Measurements from ENCODE around the gene MPV17.

The MPV17 gene

GRCh38 chr2:27264753-27265535 lies 58.0 kb downstream of the MPV17 start:
- no peak overlapping the region for H3K27ac ChIP-seq (ENCODE audit: low read depth, low read length)
- peaks cover 35% of the 10 kb centered on the region for H3K27me3 ChIP-seq (ENCODE audit: control insufficient read depth, insufficient read depth, low read length)
- no peak overlapping the region for H3K9ac ChIP-seq (ENCODE audit: low read length)
- H3K4me3 ChIP-seq (ENCODE audit: low read length), result peak overlapping the region; percentile 43
- H3K36me3 ChIP-seq (ENCODE audit: control insufficient read depth, insufficient read depth, low read length), result no peaks in the 10 kb centered on the region
- H3K4me1 ChIP-seq (ENCODE audit: control insufficient read depth, insufficient read depth, low read length), result no peaks in the 10 kb centered on the region

DNA sequence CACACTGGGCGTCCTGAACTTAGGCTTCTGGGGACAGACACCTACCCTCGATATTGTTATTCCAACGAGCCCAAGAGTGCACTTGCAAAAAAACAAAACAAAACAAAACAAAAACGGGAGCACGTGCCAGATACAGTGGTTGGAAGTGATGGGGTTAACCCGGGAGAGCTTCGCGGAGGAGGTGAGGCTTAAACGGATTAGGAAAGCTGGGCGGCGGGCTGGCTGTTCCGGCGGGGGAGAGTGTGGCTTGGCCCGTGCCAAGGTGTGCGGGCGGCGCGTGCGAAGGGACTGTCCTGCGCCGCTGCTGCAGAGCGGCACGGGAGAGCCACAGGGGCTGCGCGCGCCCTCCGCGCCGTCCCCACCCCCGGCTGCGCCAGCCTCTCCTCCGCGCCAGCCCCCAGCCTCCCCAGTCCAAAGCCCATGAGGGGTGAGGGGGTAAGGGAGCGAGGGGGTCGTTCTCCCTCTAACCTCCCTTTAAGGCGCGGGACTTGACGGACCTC lies 58.6 kb downstream of the MPV17 start:
- Histone ChIP-seq H3K9ac (ENCODE audit: low read length) (no peak overlapping the region), H3K4me1 (ENCODE audit: control insufficient read depth, insufficient read depth, low read length) (no peaks in the 10 kb centered on the region), H3K4me3 (ENCODE audit: low read length) (peak overlapping the region; percentile 43), H3K36me3 (ENCODE audit: control insufficient read depth, insufficient read depth, low read length) (no peaks in the 10 kb centered on the region), H3K27me3 (ENCODE audit: control insufficient read depth, insufficient read depth, low read length) (peaks cover 38% of the 10 kb centered on the region), H3K27ac (ENCODE audit: low read depth, low read length) (no peak overlapping the region)

GRCh38 chr2:27263287-27264252 lies 59.3 kb downstream of the MPV17 start:
- H3K27ac ChIP-seq (ENCODE audit: low read depth, low read length), result no peak overlapping the region
- H3K27me3 ChIP-seq (ENCODE audit: control insufficient read depth, insufficient read depth, low read length), result peaks cover 40% of the 10 kb centered on the region
- no peaks in the 10 kb centered on the region for H3K4me1 ChIP-seq (ENCODE audit: control insufficient read depth, insufficient read depth, low read length)
- H3K4me3 ChIP-seq (ENCODE audit: low read length), result peak overlapping the region; percentile 54
- H3K9ac ChIP-seq (ENCODE audit: low read length), result no peak overlapping the region
- no peaks in the 10 kb centered on the region for H3K36me3 ChIP-seq (ENCODE audit: control insufficient read depth, insufficient read depth, low read length)

DNA sequence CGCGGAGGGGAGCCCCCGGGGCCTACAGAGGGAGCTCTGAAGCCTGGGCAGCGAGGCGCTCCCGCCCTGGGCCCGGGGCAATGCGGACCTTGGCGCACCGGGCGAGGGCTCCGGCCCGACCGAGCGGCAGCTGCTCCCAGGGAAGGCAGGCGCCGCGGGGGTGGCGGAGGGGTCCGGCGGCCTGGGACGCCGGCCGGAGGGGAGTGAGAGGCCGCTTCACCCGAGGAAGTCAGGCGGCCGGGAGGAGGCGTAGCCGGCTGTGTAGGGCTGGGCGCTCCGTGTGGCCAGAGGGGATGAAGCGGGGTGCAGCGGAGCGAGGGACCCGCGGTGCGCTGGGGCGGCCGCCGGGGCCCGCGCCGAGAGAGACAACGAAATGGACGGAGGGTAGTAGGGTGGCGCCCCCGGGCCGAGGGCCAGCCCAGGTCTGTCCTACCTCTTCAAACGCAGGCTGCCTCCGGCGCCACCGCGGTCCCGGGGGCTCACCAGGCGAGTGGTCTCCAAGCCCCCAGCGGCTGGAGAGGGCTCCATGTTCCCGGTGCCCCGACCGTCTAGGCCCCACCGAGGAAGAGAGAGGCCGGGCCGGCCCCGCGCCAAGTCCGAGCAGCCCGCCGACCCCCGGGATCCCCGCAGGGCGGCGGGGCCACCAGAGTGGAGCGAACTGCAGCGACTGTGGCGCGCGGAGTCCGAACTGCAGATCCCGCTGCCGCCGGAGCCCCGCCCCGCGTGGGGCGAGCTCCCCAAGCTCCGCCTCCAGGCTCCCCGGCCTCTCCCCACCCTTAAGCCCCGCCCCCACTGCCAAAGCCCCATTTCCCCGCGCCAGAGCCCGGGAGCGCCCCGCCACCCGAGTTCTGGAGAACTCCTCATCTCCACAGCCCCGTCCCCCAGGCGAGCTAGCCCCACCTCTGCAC lies 60.3 kb downstream of the MPV17 start, which contains the start of gene SLC30A3:
SLC30A3 (minus strand) TSS at position 669 of the 908 bp plus-strand sequence; CDS start at position 528, 141 bp downstream.
- H3K27me3 ChIP-seq (ENCODE audit: control insufficient read depth, insufficient read depth, low read length), result peaks cover 43% of the 10 kb centered on the region
- no peak within 1 kb of the TSS for H3K9ac ChIP-seq (ENCODE audit: low read length)
- no peaks in the 10 kb centered on the region for H3K36me3 ChIP-seq (ENCODE audit: control insufficient read depth, insufficient read depth, low read length)
- peak within 1 kb of the TSS; percentile 54 for H3K4me3 ChIP-seq (ENCODE audit: low read length)
- no peak within 1 kb of the TSS for H3K27ac ChIP-seq (ENCODE audit: low read depth, low read length)
- H3K4me1 ChIP-seq (ENCODE audit: control insufficient read depth, insufficient read depth, low read length), result no peaks in the 10 kb centered on the region

DNA sequence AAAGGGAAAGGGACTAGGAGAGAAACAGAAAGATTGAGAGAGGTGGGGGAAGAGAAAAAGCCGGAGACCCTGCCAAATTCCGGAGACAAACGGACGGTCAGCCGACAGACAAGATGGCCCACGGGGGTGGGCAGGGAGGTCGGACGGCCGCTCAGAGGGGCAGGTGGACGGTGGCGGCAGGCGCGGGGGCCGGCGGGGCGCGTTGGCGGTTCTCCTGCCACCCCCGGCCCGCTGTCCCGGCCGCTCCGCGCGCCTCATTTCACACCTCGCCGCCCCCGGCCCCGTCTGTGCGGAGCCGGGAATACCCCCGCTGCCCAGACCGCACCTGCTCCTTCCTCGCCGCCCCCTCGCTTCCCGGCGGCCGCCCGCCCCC lies 61.0 kb downstream of the MPV17 start:
- H3K4me1 ChIP-seq (ENCODE audit: control insufficient read depth, insufficient read depth, low read length), result no peaks in the 10 kb centered on the region
- H3K27ac ChIP-seq (ENCODE audit: low read depth, low read length), result no peak overlapping the region
- H3K27me3 ChIP-seq (ENCODE audit: control insufficient read depth, insufficient read depth, low read length), result peaks cover 47% of the 10 kb centered on the region
- H3K36me3 ChIP-seq (ENCODE audit: control insufficient read depth, insufficient read depth, low read length), result no peaks in the 10 kb centered on the region
- H3K4me3 ChIP-seq (ENCODE audit: low read length), result no peak overlapping the region
- H3K9ac ChIP-seq (ENCODE audit: low read length), result no peak overlapping the region

DNA sequence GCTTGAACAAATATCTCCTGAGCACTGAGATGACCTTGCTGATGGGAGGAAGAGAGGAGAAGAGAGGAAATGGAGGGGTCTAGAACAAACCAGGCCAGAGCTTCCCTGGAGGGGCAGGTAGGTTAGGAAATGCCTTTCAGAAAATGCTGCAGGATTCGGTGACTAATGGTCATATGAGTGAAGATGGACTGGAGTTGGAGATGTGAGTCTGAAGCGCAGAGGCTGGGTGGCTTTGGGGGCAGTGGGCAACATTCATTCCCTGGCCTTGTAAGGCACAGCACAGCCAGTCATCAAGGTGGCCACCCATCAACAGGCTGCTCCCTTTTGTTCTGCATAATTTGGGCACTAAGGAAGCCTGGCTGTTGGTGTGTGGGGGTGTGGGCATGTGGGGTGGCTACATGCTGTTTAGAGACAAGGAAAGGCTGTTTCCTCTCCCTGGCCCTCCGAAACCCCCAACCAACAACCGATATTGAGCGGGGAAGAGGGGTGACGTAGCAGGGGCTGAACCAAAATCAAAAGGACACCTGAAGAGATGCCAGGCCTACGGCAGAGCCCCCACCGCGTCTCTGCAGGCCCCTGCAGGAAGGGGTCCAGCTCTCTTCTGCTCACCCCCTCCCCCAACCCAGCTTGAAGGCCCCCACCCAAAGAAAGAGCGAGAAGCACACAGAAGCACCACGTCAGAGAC lies 61.5 kb downstream of the MPV17 start:
- H3K27ac ChIP-seq (ENCODE audit: low read depth, low read length), result no peak overlapping the region
- no peaks in the 10 kb centered on the region for H3K36me3 ChIP-seq (ENCODE audit: control insufficient read depth, insufficient read depth, low read length)
- peaks cover 47% of the 10 kb centered on the region for H3K27me3 ChIP-seq (ENCODE audit: control insufficient read depth, insufficient read depth, low read length)
- H3K4me1 ChIP-seq (ENCODE audit: control insufficient read depth, insufficient read depth, low read length), result no peaks in the 10 kb centered on the region
- no peak overlapping the region for H3K4me3 ChIP-seq (ENCODE audit: low read length)
- no peak overlapping the region for H3K9ac ChIP-seq (ENCODE audit: low read length)

Data from rectal smooth muscle tissue (tissue), 1 donor.